ENCODE measurements around the gene C1D.

The C1D gene

GRCh38 chr2:68062680-68063387 lies at the start of gene C1D:
C1D (minus strand) TSS chr2:68063004; CDS start chr2:68047310, 15,694 bp downstream.
- peak; percentile 85 for DNase-seq

GRCh38 chr2:68110102-68110501 lies 47.3 kb upstream of the C1D start:
- DNase-seq: no peak

- no peak for DNase-seq
Observed at GRCh38 chr2:68108120-68108519, 45.3 kb upstream of the C1D start.

GRCh38 chr2:68107475-68107874 lies 44.7 kb upstream of the C1D start:
- no peak for DNase-seq

- DNase-seq: no peak
Observed at GRCh38 chr2:68104111-68104835, 41.5 kb upstream of the C1D start.

- DNase-seq: no peak
Observed at GRCh38 chr2:68103709-68104055, 40.9 kb upstream of the C1D start.

GRCh38 chr2:68103030-68103708 lies 40.4 kb upstream of the C1D start:
- no peak for DNase-seq

GRCh38 chr2:68100189-68100588 lies 37.4 kb upstream of the C1D start:
- DNase-seq: no peak

GRCh38 chr2:68099260-68099659 lies 36.5 kb upstream of the C1D start:
- DNase-seq: no peak

- no peak for DNase-seq
Observed at GRCh38 chr2:68098291-68098797, 35.5 kb upstream of the C1D start.

GRCh38 chr2:68094111-68094510 lies 31.3 kb upstream of the C1D start:
- DNase-seq: no peak

- DNase-seq: no peak
Observed at GRCh38 chr2:68093634-68094033, 30.8 kb upstream of the C1D start.

GRCh38 chr2:68091439-68092034 lies 28.7 kb upstream of the C1D start:
- no peak for DNase-seq

- no peak for DNase-seq
Observed at GRCh38 chr2:68089961-68090360, 27.2 kb upstream of the C1D start.

GRCh38 chr2:68088940-68089339 lies 26.1 kb upstream of the C1D start:
- DNase-seq: no peak

- no peak for DNase-seq
Observed at GRCh38 chr2:68086166-68086565, 23.4 kb upstream of the C1D start.

- no peak for DNase-seq
Observed at GRCh38 chr2:68083346-68083745, 20.5 kb upstream of the C1D start.

GRCh38 chr2:68074050-68074449 lies 11.2 kb upstream of the C1D start:
- no peak for DNase-seq

GRCh38 chr2:68063797-68064646 lies 1.2 kb upstream of the C1D start:
- peak; percentile 61 for DNase-seq

- DNase-seq: no peak
Observed at GRCh38 chr2:68060652-68061051, 2.2 kb downstream of the C1D start.

GRCh38 chr2:68059784-68060525 lies 2.8 kb downstream of the C1D start:
- DNase-seq: no peak
